Measurements from ENCODE around the gene CDHR3.

CDHR3 gene

GRCh38 chr7:106033735-106034134 lies 70.7 kb downstream of the CDHR3 start:
- DNase-seq (ENCODE audit: insufficient read length, low spot score) (no peak), FAIRE-seq (no peak)
- TF ChIP-seq CTCF (IDR thresholded peaks at IDR 0.05; ENCODE audit: insufficient read depth, missing control alignments), result no peak

- FAIRE-seq (no peak), DNase-seq (ENCODE audit: insufficient read length, low spot score) (no peak)
Observed at GRCh38 chr7:106034383-106034782, 71.3 kb downstream of the CDHR3 start.

GRCh38 chr7:106035568-106035967 lies 72.5 kb downstream of the CDHR3 start:
- no peak for TF ChIP-seq CTCF (IDR thresholded peaks at IDR 0.05; ENCODE audit: insufficient read depth, missing control alignments)
- DNase-seq (ENCODE audit: insufficient read length, low spot score) (no peak), FAIRE-seq (no peak)

More at GRCh38 chr7:106034383-106034782, 71.3 kb downstream of the CDHR3 start:
- TF ChIP-seq CTCF (IDR thresholded peaks at IDR 0.05; ENCODE audit: insufficient read depth, missing control alignments), result no peak

- DNase-seq (ENCODE audit: insufficient read length, low spot score), result no peak
- TF ChIP-seq CTCF (IDR thresholded peaks at IDR 0.05; ENCODE audit: insufficient read depth, missing control alignments), result no peak
- no peak for FAIRE-seq
Observed at GRCh38 chr7:106036004-106036403, 72.9 kb downstream of the CDHR3 start.

- no peak for TF ChIP-seq CTCF (IDR thresholded peaks at IDR 0.05; ENCODE audit: insufficient read depth, missing control alignments)
- DNase-seq (ENCODE audit: insufficient read length, low spot score) (no peak), FAIRE-seq (no peak)
Observed at GRCh38 chr7:106037489-106038176, 74.6 kb downstream of the CDHR3 start.

GRCh38 chr7:106038289-106038688 lies 75.2 kb downstream of the CDHR3 start:
- TF ChIP-seq CTCF (IDR thresholded peaks at IDR 0.05; ENCODE audit: insufficient read depth, missing control alignments), result no peak
- DNase-seq (ENCODE audit: insufficient read length, low spot score) (no peak), FAIRE-seq (no peak)

GRCh38 chr7:106038916-106039315 lies 75.9 kb downstream of the CDHR3 start:
- DNase-seq (ENCODE audit: insufficient read length, low spot score) (no peak), FAIRE-seq (no peak)
- TF ChIP-seq CTCF (IDR thresholded peaks at IDR 0.05; ENCODE audit: insufficient read depth, missing control alignments), result no peak

Measured in D721Med (cell line).